Panc1 (cell line): ENCODE data around the gene FPR3.
"Not testable (repeated sequence)": the region's sequence is repeated elsewhere in the genome, so short reads cannot be mapped to it uniquely, and the experiment has no call there.

Experiments
- POLR2AphosphoS5 ChIP-seq: IDR thresholded peaks from 2 replicates; pipeline ENCODE4 v1.6.1; 2012; ENCODE audit warnings: mild to moderate bottlenecking, low read depth, low read length, moderate library complexity
- TF ChIP-seq, protein P1 (sequence below): fragments of 450-650 bp; IDR thresholded peaks from 2 replicates; pipeline ENCODE4 v1.5.1; 2017; ENCODE audit warnings: mild to moderate bottlenecking

DNA sequence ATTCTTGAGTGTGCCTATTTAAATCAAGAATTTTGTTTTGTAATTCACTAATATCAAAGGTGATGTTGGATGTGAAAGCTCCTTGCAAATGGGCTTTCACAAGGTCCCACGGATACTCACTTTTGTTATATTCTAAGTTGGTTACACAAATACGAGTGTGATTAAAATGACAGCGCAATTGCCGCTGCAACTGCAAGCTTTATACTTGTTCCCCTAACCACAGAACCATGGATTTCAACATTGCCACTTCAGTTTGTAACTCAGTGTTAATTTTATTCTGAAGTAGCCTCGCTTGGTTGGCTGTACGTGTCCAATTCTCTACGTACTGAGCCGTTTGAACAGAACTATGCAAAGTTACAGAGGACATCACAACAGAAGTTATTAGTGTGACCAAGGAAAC is 10.4 kb downstream of the FPR3 start:
- TF ChIP-seq, protein P1, sequence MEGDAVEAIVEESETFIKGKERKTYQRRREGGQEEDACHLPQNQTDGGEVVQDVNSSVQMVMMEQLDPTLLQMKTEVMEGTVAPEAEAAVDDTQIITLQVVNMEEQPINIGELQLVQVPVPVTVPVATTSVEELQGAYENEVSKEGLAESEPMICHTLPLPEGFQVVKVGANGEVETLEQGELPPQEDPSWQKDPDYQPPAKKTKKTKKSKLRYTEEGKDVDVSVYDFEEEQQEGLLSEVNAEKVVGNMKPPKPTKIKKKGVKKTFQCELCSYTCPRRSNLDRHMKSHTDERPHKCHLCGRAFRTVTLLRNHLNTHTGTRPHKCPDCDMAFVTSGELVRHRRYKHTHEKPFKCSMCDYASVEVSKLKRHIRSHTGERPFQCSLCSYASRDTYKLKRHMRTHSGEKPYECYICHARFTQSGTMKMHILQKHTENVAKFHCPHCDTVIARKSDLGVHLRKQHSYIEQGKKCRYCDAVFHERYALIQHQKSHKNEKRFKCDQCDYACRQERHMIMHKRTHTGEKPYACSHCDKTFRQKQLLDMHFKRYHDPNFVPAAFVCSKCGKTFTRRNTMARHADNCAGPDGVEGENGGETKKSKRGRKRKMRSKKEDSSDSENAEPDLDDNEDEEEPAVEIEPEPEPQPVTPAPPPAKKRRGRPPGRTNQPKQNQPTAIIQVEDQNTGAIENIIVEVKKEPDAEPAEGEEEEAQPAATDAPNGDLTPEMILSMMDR = not testable (repeated sequence)
- not testable (repeated sequence) for TF ChIP-seq POLR2AphosphoS5
